HUES64 (cell line): ENCODE measurements around the gene MZT2B.
"Not testable (repeated sequence)": the region's sequence is repeated elsewhere in the genome, so short reads cannot be mapped to it uniquely, and the experiment has no call there.

Experiments used
- H3K27ac ChIP-seq: 2 replicates; pipeline ENCODE4 v1.7.0; 2013; ENCODE audit warnings: low read depth, low read length, inconsistent platforms
- H3K27me3 ChIP-seq: 2 replicates; pipeline ENCODE4 v1.6.1; 2013; ENCODE audit warnings: mild to moderate bottlenecking, low read length; ENCODE audit not compliant: insufficient read depth
- H3K36me3 ChIP-seq: 2 replicates; pipeline ENCODE4 v1.6.1; 2013; ENCODE audit warnings: mild to moderate bottlenecking, low read length; ENCODE audit not compliant: insufficient read depth
- H3K4me1 ChIP-seq: 2 replicates; pipeline ENCODE4 v1.6.1; 2013; ENCODE audit warnings: mild to moderate bottlenecking, low read length, moderate library complexity; ENCODE audit not compliant: insufficient read depth
- H3K4me3 ChIP-seq: 2 replicates; pipeline ENCODE4 v1.5.1; 2013; ENCODE audit warnings: mild to moderate bottlenecking, low read length, moderate library complexity
- H3K9ac ChIP-seq: 2 replicates; pipeline ENCODE4 v1.6.1; 2013; ENCODE audit warnings: mild to moderate bottlenecking, low read depth, low read length
- H3K9me3 ChIP-seq: 2 replicates; pipeline ENCODE4 v1.6.1; 2013; ENCODE audit warnings: low read depth, low read length; ENCODE audit not compliant: insufficient read depth
- WGBS: fragments of 150-250, 120-280 bp; methylation state at CpG from one replicate; pipeline ENCODE4 v1.1.7; 2013; ENCODE audit warnings: missing lambda C conversion rate; 5-methylcytosine and 5-hydroxymethylcytosine counted together

MZT2B gene

GRCh38 chr2:130230376-130230775, 48.3 kb downstream of the MZT2B start:
- not testable (repeated sequence) for H3K9me3 ChIP-seq, H3K36me3 ChIP-seq, H3K4me1 ChIP-seq, H3K27ac ChIP-seq, H3K4me3 ChIP-seq, H3K27me3 ChIP-seq, H3K9ac ChIP-seq
- WGBS = 93% methylated on average over 12 of the region's 18 CpGs

GRCh38 chr2:130230907-130231306, 48.8 kb downstream of the MZT2B start:
- H3K4me3 ChIP-seq, H3K9ac ChIP-seq, H3K36me3 ChIP-seq, H3K4me1 ChIP-seq, H3K27me3 ChIP-seq, H3K9me3 ChIP-seq, H3K27ac ChIP-seq: not testable (repeated sequence)
- WGBS = 94% methylated on average over 15 of the region's 15 CpGs

- 81% methylated on average over 11 of the region's 12 CpGs for WGBS
- no peak overlapping the region for H3K27ac ChIP-seq
- H3K36me3 ChIP-seq = no peaks in the 10 kb centered on the region
- H3K4me1 ChIP-seq = no peaks in the 10 kb centered on the region
- H3K27me3 ChIP-seq = no peaks in the 10 kb centered on the region
- no peak overlapping the region for H3K9ac ChIP-seq
- no peaks in the 10 kb centered on the region for H3K9me3 ChIP-seq
- no peak overlapping the region for H3K4me3 ChIP-seq
Observed at GRCh38 chr2:130231656-130232055, 49.6 kb downstream of the MZT2B start.

- not testable (repeated sequence) for H3K4me3 ChIP-seq, H3K9ac ChIP-seq, H3K36me3 ChIP-seq, H3K27ac ChIP-seq, H3K9me3 ChIP-seq, H3K27me3 ChIP-seq, H3K4me1 ChIP-seq
- 93% methylated on average over 2 of the region's 2 CpGs for WGBS
Observed at GRCh38 chr2:130233066-130233465, 51.0 kb downstream of the MZT2B start.

- not testable (repeated sequence) for H3K9ac ChIP-seq, H3K27ac ChIP-seq, H3K27me3 ChIP-seq, H3K9me3 ChIP-seq, H3K4me1 ChIP-seq, H3K4me3 ChIP-seq, H3K36me3 ChIP-seq
- WGBS = 85% methylated on average over 6 of the region's 6 CpGs
Observed at GRCh38 chr2:130239581-130239980, 57.5 kb downstream of the MZT2B start.
